Umbilical cord (tissue), 2 donors: ENCODE data around the gene EGFL6. TPM values are rescaled to one million over a fixed set of nuclear protein-coding genes. Genes with fewer than 3 reads are reported as not detected.

Source experiments
- DNase-seq: peaks from one replicate; pipeline ENCODE4 v3.0.0-alpha.2; 2015; ENCODE audit warnings: low spot score
- total RNA-seq: library from RNA; depleted of rRNA; stranded (reverse); fragments of >200 nt; gene quantifications from one replicate; pipeline ENCODE4 v1.2.3, GENCODE V29; 2014; ENCODE audit warnings: low replicate concordance; ENCODE audit not compliant: insufficient read depth

The EGFL6 gene
- total RNA-seq, result 95.3 TPM

- DNase-seq, result peak; percentile 10
Observed at GRCh38 chrX:13569479-13570260, at the start of gene EGFL6. EGFL6 (plus strand) TSS chrX:13569601; CDS start chrX:13569862, 261 bp downstream.

- DNase-seq, result no peak
Observed at GRCh38 chrX:13520351-13520750, 49.0 kb upstream of the EGFL6 start.

GRCh38 chrX:13520936-13521335, 48.5 kb upstream of the EGFL6 start:
- peak; percentile 35 for DNase-seq

GRCh38 chrX:13522811-13523210, 46.6 kb upstream of the EGFL6 start:
- no peak for DNase-seq

- no peak for DNase-seq
Observed at GRCh38 chrX:13533726-13534125, 35.7 kb upstream of the EGFL6 start.

- DNase-seq, result peak; percentile 83
Observed at GRCh38 chrX:13535376-13536165, 33.8 kb upstream of the EGFL6 start.

- no peak for DNase-seq
Observed at GRCh38 chrX:13536551-13536950, 32.9 kb upstream of the EGFL6 start.

GRCh38 chrX:13538414-13538813, 31.0 kb upstream of the EGFL6 start:
- no peak for DNase-seq

- peak; percentile 90 for DNase-seq
Observed at GRCh38 chrX:13540602-13541001, 28.8 kb upstream of the EGFL6 start.

GRCh38 chrX:13545726-13546125, 23.7 kb upstream of the EGFL6 start:
- no peak for DNase-seq

- no peak for DNase-seq
Observed at GRCh38 chrX:13547671-13548070, 21.7 kb upstream of the EGFL6 start.

GRCh38 chrX:13550346-13550745, 19.1 kb upstream of the EGFL6 start:
- no peak for DNase-seq

- DNase-seq, result no peak
Observed at GRCh38 chrX:13551610-13552009, 17.8 kb upstream of the EGFL6 start.

- no peak for DNase-seq
Observed at GRCh38 chrX:13552892-13553291, 16.5 kb upstream of the EGFL6 start.

GRCh38 chrX:13565511-13565910, 3.9 kb upstream of the EGFL6 start:
- no peak for DNase-seq

GRCh38 chrX:13570261-13570605, 832 bp downstream of the EGFL6 start:
- DNase-seq, result peak; percentile 3

- DNase-seq, result peak; percentile 36
Observed at GRCh38 chrX:13571136-13571535, 1.7 kb downstream of the EGFL6 start.

GRCh38 chrX:13574600-13574999, 5.2 kb downstream of the EGFL6 start:
- no peak for DNase-seq

- DNase-seq, result no peak
Observed at GRCh38 chrX:13579661-13580060, 10.3 kb downstream of the EGFL6 start.

GRCh38 chrX:13581554-13581953, 12.2 kb downstream of the EGFL6 start:
- DNase-seq, result no peak

- peak; percentile 14 for DNase-seq
Observed at GRCh38 chrX:13587786-13588477, 18.5 kb downstream of the EGFL6 start.

GRCh38 chrX:13590207-13590606, 20.8 kb downstream of the EGFL6 start:
- DNase-seq, result no peak
